Stimulated activated CD8-positive, alpha-beta memory T cell treated with anti-CD3 and anti-CD28 coated beads, Interleukin-12 subunit alpha, Interleukin-12 subunit beta, amount 100 ng/mL, for 24 hours (primary cell): ENCODE data around the gene CATSPERD.
"Not testable (repeated sequence)": the region's sequence is repeated elsewhere in the genome, so short reads cannot be mapped to it uniquely, and the experiment has no call there.

Experiments used
- DNase-seq: peaks from one replicate; pipeline ENCODE4 v3.0.0-alpha.2; 2020; ENCODE audit errors: extremely low read depth

Gene CATSPERD

GRCh38 chr19:5742051-5742450, 21.6 kb downstream of the CATSPERD start:
- no peak for DNase-seq

- DNase-seq: no peak
These were observed 23.2 kb downstream of the CATSPERD start for GRCh38 chr19:5743630-5744029.

GRCh38 chr19:5744999-5745398, 24.6 kb downstream of the CATSPERD start:
- DNase-seq: not testable (repeated sequence)

GRCh38 chr19:5748920-5749319, 28.5 kb downstream of the CATSPERD start:
- DNase-seq: not testable (repeated sequence)

- DNase-seq: no peak
These were observed 29.1 kb downstream of the CATSPERD start for GRCh38 chr19:5749505-5749904.

- DNase-seq: no peak
These were observed 31.3 kb downstream of the CATSPERD start for GRCh38 chr19:5751709-5752108.

GRCh38 chr19:5753743-5754142, 33.3 kb downstream of the CATSPERD start:
- no peak for DNase-seq

GRCh38 chr19:5762608-5763217, 42.3 kb downstream of the CATSPERD start:
- no peak for DNase-seq

GRCh38 chr19:5765220-5765619, 44.8 kb downstream of the CATSPERD start:
- no peak for DNase-seq

GRCh38 chr19:5767949-5768348, 47.5 kb downstream of the CATSPERD start:
- no peak for DNase-seq

GRCh38 chr19:5772416-5772815, 52.0 kb downstream of the CATSPERD start:
- DNase-seq: no peak

- DNase-seq: no peak
These were observed 52.8 kb downstream of the CATSPERD start for GRCh38 chr19:5773276-5773675.

- no peak for DNase-seq
These were observed 54.5 kb downstream of the CATSPERD start for GRCh38 chr19:5774921-5775320.

GRCh38 chr19:5775668-5776309, 55.4 kb downstream of the CATSPERD start:
- DNase-seq: no peak

GRCh38 chr19:5778402-5778801, 58.0 kb downstream of the CATSPERD start:
- DNase-seq: no peak

GRCh38 chr19:5780916-5781315, 60.5 kb downstream of the CATSPERD start:
- DNase-seq: not testable (repeated sequence)

GRCh38 chr19:5782322-5782721, 61.9 kb downstream of the CATSPERD start:
- DNase-seq: no peak

- no peak for DNase-seq
These were observed 62.8 kb downstream of the CATSPERD start for GRCh38 chr19:5782945-5783919.

GRCh38 chr19:5784581-5785147, 64.2 kb downstream of the CATSPERD start, which contains the start of gene PRR22:
Gene PRR22, minus strand, starts transcription at chr19:5784746. Its CDS starts 86 bp downstream, at chr19:5784660.
- DNase-seq: no peak

- no peak for DNase-seq
These were observed 65.0 kb downstream of the CATSPERD start for GRCh38 chr19:5785423-5785822.

GRCh38 chr19:5786593-5787408, 66.4 kb downstream of the CATSPERD start:
- no peak for DNase-seq
